HG02884 (cell line): ENCODE data around the gene MYRFL.

Experiments used
- ATAC-seq: cut with Tn5 transposase; IDR thresholded peaks from one replicate; pipeline ENCODE4 v1.9.1; 2021; ENCODE audit warnings: mild to moderate bottlenecking, moderate library complexity; ENCODE audit not compliant: unreplicated experiment

MYRFL gene

DNA sequence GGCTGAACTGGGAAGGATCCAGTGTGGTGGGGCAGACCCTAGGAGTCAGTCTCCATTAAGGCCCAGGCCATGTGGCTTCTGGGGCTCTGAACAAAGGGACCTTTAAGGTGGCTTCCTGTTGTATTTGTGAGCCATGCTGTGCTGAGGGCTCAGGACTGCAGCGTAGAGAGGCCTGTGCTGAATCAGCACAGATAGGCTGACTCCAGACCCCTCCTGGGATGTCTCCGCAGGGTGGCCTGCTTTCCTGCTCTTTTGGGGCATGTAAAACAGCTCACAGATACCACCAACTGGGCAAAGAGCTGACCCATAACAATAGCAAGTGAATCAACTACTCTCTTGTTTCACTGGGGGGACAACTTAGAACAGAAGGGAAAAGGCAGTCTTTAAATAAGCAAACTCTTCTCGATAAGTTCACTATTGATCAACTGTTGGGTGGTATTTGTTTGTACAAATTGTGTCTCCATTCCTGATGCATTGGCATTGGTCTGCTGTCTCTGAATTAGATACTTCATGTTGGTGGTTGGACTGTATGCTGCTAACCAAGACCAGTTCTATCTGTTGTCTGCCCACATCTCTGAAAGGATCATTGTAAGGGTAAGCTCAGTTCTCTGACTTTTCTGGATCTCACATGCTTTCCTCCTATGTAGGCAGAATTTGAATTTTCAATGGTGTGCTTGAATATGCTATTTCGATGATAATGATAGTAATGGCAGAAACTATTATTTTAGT, 71.8 kb downstream of the MYRFL start:
- no peak for ATAC-seq

GRCh38 chr12:69897744-69898143, 72.7 kb downstream of the MYRFL start:
- no peak for ATAC-seq

DNA sequence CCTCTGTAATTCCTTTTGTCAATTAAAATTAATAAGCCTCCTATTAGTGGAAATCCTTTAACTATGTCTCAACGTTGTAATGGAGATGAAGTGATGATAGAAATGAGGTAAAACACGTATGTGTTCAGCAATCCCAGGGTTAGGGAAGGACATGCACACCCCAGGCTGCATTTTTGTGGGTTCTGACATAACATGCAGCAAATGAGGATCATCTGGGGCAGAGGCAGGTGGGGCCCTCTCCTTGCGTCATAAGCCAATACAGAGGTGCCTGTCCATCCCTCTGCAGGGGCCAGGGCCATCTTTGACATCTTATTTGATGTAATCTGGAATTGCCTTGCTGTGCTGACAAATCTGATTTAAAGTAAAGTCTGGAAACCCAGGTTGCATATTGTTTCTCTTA, 73.2 kb downstream of the MYRFL start:
- no peak for ATAC-seq

DNA sequence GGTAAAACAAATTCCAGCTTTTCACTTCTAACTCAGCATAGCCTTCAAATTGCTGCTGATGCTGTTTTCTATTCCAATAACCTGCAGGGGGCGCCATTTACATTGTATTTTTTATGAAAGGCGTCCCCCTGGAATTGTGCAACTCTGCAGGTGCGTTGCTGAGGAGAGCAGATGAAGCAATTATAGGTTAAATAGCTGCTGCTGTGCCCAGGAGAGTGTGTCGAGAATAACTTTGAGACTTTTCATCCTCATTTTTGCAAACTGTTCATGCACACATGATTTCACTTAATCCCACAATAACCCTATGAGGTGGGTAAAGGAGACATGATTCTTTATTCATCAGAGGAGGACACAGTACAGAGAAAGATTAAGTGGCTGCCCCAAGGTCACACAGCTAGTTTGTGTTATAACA, 75.7 kb downstream of the MYRFL start:
- ATAC-seq: peak; percentile 83

- ATAC-seq: no peak
These were observed 76.3 kb downstream of the MYRFL start for GRCh38 chr12:69901221-69901905.

DNA sequence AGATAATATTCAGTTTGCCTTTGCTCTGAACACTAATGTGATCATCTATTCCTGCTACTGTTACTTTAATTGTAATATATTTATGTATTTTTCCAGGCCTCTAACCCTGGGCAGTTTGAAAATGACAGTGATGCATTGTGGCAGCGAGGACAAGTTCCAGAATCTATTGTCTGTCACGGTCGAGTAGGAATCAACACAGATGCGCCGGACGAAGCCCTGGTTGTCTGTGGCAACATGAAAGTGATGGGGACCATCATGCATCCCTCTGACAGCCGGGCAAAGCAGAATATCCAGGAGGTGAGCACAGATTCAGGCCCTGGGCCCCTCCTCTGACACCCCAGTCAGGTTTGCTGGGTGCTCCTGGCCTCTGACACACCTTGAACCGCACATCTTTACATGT, 78.5 kb downstream of the MYRFL start:
- ATAC-seq: no peak

GRCh38 chr12:69904777-69905176, 79.8 kb downstream of the MYRFL start:
- no peak for ATAC-seq

GRCh38 chr12:69905801-69906200, 80.8 kb downstream of the MYRFL start:
- no peak for ATAC-seq

DNA sequence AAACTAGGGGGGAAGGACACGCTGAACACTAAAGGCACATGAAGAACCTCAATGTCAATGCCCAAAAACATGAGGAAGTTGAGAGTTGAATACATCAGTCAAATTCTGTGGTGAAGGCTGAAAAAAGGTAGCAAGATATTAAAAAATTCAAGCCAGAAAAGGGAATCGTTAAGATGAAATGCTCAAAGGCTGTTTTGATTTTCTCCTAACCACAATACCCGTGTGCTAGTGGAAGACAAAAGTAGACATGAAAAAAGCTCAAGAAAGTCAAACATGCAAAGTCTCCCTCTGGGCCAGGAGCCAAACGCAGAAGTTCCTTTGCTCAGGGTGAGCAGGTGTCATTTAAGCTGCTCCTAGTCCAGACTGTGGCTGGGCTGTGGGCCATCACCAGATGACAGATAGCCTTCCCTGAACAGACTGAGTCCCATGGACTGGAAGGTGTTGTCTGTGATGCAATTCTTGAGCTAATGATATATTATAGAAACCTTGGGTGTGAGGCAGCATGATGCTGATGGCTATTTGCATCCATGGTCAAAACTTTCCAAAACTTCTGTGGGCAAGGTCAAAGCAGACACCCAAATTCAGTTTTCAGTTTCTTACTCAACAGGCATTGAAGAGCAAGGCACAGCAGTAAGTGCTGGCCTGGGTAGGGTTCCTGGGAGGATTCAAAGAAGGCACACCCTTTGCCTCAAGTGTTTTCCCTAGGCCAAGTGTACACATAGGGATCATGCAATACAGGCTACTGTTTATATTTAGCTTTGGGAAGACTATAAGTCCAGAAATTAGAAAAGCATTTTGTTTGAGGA, 81.6 kb downstream of the MYRFL start:
- peak; percentile 89 for ATAC-seq

DNA sequence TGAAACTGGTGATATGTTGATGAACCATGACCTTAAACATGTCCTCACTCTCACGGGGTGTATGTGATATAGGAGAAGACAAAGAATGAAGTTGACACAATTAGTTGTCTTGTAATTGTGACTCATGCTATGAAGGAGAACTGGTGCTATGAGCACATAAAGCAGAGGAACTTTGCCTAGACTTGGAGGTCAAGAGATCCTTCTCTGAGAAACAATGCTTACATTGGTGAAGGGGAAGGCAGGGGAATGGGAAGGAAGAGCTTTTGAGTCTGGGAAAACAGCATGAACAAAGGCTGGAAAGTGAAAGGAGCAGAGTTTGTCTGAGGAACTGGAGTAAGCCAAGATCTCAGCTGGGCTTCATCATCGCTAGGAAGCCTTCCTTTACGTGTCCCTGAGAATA, 83.2 kb downstream of the MYRFL start:
- no peak for ATAC-seq

GRCh38 chr12:69910694-69911093, 85.7 kb downstream of the MYRFL start:
- ATAC-seq: no peak

DNA sequence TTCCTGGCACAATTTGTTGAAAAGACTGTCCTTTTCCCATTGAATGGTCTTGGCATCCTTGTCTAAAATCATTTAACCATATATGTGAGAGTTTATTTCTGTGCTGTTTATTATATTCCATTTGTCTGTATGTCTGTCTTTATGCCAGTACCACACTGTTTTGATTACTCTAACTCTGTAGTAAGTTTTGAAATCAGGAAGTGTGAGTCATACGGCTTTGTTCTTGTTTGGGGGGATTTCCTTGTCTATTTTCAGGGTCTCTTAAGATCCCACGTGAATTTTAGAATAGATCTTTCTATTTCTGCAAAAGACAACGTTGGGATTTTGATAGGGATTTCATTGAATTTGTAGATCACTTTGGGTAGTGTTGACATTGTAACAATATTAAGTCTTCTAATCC, 88.5 kb downstream of the MYRFL start:
- ATAC-seq: no peak

- ATAC-seq: no peak
These were observed 90.9 kb downstream of the MYRFL start for GRCh38 chr12:69915964-69916363.

DNA sequence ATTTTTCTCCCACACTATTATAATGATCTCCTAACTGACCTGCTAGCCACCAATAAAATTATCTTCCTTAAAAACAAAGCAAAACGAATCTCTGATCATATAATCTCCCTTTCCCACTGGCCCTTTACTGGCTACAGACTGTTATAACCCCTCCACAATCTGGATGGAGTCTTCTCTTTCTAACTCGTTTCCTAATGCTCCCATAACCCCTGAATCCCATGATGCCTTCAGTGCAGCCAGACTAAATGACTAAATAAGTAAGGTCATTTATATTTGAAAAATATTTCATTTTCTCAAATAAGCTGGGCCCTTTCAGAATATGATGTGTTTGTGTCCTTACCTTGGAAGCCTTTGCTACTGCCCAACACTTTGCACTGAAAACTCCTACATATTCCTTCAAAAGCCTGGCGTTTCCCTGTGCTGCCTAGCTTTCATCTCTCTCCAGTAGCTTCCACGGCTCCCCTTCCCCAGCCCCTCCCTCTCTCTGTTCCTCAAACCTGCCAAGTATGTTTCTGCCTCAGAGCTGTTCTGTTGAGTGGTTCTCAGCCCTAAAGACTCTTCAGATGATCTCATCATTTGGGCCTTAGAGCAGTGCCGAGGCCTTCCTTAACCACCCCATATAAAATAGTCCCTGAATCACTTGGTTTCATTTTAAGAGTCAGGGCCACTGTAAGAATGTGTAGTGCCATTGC, 91.7 kb downstream of the MYRFL start:
- no peak for ATAC-seq

GRCh38 chr12:69918287-69918686, 93.3 kb downstream of the MYRFL start:
- no peak for ATAC-seq

GRCh38 chr12:69919495-69919894, 94.5 kb downstream of the MYRFL start:
- ATAC-seq: no peak

DNA sequence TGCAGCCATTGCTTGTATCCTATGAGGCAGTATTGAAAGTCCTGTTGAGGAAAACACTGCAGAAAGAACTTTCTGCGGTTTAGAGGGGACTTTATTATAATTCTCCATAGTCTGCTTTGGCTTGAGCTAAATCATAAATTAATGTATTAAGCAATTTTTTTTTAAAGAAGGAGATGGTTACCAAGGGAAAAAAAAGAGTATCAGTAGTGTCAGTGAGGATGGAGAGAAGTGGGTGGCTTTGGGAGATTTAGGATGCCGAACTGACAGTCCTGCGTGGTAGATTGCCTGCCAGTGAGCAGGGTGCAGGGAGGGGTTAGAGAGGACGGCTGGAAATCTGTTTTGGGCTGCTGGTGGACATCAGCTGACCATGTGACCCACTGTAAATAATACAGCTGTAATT, 96.8 kb downstream of the MYRFL start:
- ATAC-seq: no peak

DNA sequence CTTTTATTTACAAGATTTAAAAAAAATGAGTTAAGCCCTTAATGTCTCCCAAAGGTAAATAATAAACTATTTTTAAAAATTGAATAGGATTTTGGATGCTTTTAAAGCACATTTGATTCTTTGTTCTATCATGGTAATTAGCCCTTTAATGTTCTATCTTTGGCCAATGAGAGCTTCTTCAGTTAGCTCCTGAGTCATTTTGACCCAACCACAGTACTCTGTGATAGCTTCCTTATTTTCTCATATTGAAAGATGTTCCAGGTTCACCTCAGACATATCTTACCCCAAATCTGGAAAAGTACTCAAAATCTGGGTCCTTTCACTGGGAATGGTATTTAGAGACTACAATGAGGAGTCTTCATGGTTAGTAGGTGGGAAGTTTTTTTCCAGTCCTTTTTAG, 98.0 kb downstream of the MYRFL start:
- ATAC-seq: peak; percentile 75

GRCh38 chr12:69925291-69925690, 100.3 kb downstream of the MYRFL start:
- ATAC-seq: no peak

DNA sequence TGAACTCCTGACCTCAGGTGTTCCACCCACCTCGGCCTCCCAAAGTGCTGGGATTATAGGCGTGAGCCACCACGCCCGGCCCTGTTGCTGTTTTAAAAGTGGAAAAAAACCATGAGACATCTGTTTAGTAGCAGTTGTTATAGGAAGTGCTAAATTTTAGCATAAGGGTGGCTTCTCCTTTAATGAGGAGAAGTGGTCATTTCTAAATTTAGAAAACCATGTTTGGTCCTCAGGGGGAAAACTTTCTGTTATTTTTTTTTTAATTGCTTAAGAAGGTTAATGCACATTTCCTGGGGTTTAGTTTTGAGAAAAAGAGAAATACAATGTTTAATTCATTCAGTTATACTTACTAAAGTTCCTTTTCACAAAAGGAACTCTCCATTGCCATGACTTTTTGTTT, 102.1 kb downstream of the MYRFL start:
- no peak for ATAC-seq

GRCh38 chr12:69929125-69929524, 104.1 kb downstream of the MYRFL start:
- no peak for ATAC-seq
